Transverse colon (tissue), 4 donors: ENCODE results near the gene LHFPL6. TPM values are rescaled to one million over a fixed set of nuclear protein-coding genes. Genes with fewer than 3 reads are reported as not detected.

Experiments used
- DNase-seq: peaks from one replicate; pipeline ENCODE4 v3.0.0-alpha.2; 2019
- H3K27ac ChIP-seq, 4 donors: fragments of 200-600 bp; sonication (generic); 2 replicates each; pipeline ENCODE4 v1.5.1; 2016 to 2018; ENCODE audit warnings: inconsistent platforms in 4 of 4
- H3K27me3 ChIP-seq: fragments of 200-600 bp; sonication (generic); 2 replicates; pipeline ENCODE4 v1.5.1; 2017; ENCODE audit warnings: inconsistent platforms
- H3K36me3 ChIP-seq, 4 donors: fragments of 200-600 bp; sonication (generic); 2 replicates each; pipeline ENCODE4 v1.5.1; 2017 to 2019; ENCODE audit warnings: inconsistent platforms in 4 of 4
- H3K4me1 ChIP-seq, 4 donors: fragments of 200-600 bp; sonication (generic); 2 replicates each; pipeline ENCODE4 v1.5.1; 2017 to 2020; ENCODE audit warnings: inconsistent platforms in 4 of 4
- H3K4me3 ChIP-seq, 4 donors: fragments of 200-600 bp; sonication (generic); 1 replicate in 1 of 4; 2 replicates in 3 of 4; pipeline versions ENCODE4 v1.5.1 to v1.6.1; 2017 to 2019; ENCODE audit warnings: inconsistent platforms in 4 of 4
- H3K9me3 ChIP-seq, 2 donors: fragments of 200-600 bp; sonication (generic); 2 replicates each; pipeline ENCODE4 v1.5.1; 2017 to 2019; ENCODE audit warnings: inconsistent platforms in 2 of 2
- EP300 ChIP-seq: sonication (generic); formaldehyde crosslinking; IDR thresholded peaks from one replicate; pipeline ENCODE4 v1.6.1; 2017; ENCODE audit warnings: antibody characterized with exemption, low read depth
- POLR2A ChIP-seq: fragments of 450-650 bp; IDR thresholded peaks from one replicate; pipeline ENCODE4 v1.6.1; 2016; ENCODE audit warnings: antibody characterized with exemption, mild to moderate bottlenecking, moderate library complexity
- POLR2AphosphoS5 ChIP-seq, 3 donors: sonication (generic); formaldehyde crosslinking; IDR thresholded peaks; one replicate each; pipeline ENCODE4 v1.6.1; 2016; ENCODE audit warnings: antibody characterized with exemption in 3 of 3
- WGBS, 2 donors: methylation state at CpG; one replicate each; pipeline ENCODE4 v1.1.5; 2018; ENCODE audit warnings: low coverage in 1 of 2; 5-methylcytosine and 5-hydroxymethylcytosine counted together
- in situ Hi-C, 4 donors: fragments of 200-750 bp; cut with MboI; loops; one replicate each; pipeline versions ENCODE4 v1.15.0 to v1.15.1; 2017; ENCODE audit warnings: low sequenced_read_pairs in 3 of 4, low pct_ligation_motif_present in 1 of 4, low pct_unique_long_range_greater_than_20kb in 1 of 4
- intact Hi-C: fragments of 100-400 bp; cut with DNase I; formaldehyde crosslinking; loops from one replicate; pipeline ENCODE4 v1.15.1; 2023; ENCODE audit warnings: low total_unique reads
- total RNA-seq, 4 donors: library from RNA; depleted of rRNA; stranded (reverse); fragments of >200 nt; gene quantifications; one replicate each; pipeline ENCODE4 v1.1.0, GENCODE V29; 2016
- TF ChIP-seq, protein P1 (sequence below), 5 experiments: fragments of 200-600 bp in 3 of 5; fragments of 450-650 bp in 2 of 5; sonication (generic) in 3 of 5; IDR thresholded peaks; 1 replicate in 2 of 5; 2 replicates in 3 of 5; pipeline ENCODE4 v1.5.1; 2016 to 2017; ENCODE audit warnings: antibody characterized with exemption in 5 of 5, inconsistent platforms in 3 of 5, mild to moderate bottlenecking in 2 of 5, moderate library complexity in 1 of 5

LHFPL6 gene
- total RNA-seq, 4 donors from 2014 or later = 4.2 to 18.6 (median 9.3) TPM

DNA sequence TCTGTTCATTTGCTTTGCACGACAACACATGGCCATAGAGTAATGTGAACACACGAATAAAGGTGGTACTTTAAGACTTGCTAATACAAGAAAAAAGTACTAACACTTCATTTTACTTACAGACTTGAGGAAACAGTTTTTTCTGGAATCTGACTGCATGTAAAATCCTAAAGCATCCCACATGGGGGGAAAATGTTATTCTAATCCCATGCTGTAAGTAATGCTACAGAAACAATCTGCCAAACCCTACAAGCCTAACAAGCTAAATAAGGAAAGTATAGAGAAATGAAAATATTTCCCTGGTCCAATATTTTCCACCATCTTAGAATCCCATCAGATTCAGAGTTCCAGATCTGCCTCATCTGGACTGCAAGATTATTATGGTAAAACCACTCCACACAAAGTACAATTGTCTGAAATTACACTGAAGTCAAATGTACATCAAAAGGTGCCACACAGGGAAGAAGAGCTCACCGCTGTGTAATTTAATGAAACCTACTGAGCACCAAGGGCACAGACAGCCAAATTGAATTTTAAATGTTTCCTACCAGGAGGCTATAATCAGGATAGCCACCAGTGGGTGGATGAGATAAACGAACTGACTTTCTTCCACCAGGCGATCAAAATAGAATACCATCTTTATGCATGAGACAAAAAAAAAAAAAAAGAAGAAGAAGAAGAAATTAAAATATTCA lies 22.0 kb downstream of the LHFPL6 start:
- H3K27me3 ChIP-seq = no peaks in the 10 kb centered on the region
- DNase-seq = no peak
- intact Hi-C loops (no loop called here), in situ Hi-C loops (no loop called here)
- H3K27ac ChIP-seq = no peak overlapping the region
- H3K9me3 ChIP-seq = no peaks in the 10 kb centered on the region
- no peaks in the 10 kb centered on the region for H3K4me1 ChIP-seq
- 55 to 66% methylated on average over 5 of the region's 5 CpGs for WGBS, 2 donors
- H3K36me3 ChIP-seq = no peaks in the 10 kb centered on the region
- no peak overlapping the region for H3K4me3 ChIP-seq
- TF ChIP-seq EP300 (no peak), POLR2AphosphoS5 (IDR thresholded peaks at IDR 0.05) (no peak), POLR2A (no peak)
- TF ChIP-seq, protein P1, sequence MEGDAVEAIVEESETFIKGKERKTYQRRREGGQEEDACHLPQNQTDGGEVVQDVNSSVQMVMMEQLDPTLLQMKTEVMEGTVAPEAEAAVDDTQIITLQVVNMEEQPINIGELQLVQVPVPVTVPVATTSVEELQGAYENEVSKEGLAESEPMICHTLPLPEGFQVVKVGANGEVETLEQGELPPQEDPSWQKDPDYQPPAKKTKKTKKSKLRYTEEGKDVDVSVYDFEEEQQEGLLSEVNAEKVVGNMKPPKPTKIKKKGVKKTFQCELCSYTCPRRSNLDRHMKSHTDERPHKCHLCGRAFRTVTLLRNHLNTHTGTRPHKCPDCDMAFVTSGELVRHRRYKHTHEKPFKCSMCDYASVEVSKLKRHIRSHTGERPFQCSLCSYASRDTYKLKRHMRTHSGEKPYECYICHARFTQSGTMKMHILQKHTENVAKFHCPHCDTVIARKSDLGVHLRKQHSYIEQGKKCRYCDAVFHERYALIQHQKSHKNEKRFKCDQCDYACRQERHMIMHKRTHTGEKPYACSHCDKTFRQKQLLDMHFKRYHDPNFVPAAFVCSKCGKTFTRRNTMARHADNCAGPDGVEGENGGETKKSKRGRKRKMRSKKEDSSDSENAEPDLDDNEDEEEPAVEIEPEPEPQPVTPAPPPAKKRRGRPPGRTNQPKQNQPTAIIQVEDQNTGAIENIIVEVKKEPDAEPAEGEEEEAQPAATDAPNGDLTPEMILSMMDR (IDR thresholded peaks at IDR 0.05) = no peak

DNA sequence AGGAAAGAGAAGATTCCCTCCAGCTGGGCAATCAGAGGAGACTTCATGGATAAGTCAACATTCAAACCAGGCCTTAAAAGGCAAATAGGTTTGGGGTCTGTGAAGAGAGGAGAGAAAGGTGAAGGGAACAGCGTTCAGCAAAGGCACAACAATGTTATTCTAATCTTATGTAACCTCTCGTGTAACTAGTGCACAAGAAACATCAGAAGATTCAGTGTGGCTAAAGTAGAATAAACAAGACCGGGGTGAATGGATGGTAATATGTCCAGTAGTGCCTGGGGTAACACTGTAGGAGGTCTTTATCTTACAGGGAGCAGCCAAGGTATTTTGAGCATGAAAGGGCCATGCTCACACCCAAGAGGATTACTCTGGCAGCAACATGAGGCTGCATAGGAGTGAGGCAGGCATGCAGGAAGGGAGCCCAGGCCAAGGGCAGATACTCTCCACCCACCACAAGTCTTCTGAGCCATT lies 24.1 kb downstream of the LHFPL6 start:
- TF ChIP-seq, protein P1 (IDR thresholded peaks at IDR 0.05) = no peak
- no peak for TF ChIP-seq EP300
- no peak for TF ChIP-seq POLR2AphosphoS5 (IDR thresholded peaks at IDR 0.05)
- no peak for TF ChIP-seq POLR2A
- H3K36me3 ChIP-seq = no peaks in the 10 kb centered on the region
- H3K27me3 ChIP-seq = no peaks in the 10 kb centered on the region
- DNase-seq = no peak
- H3K4me1 ChIP-seq = no peaks in the 10 kb centered on the region
- in situ Hi-C loops (no loop called here), intact Hi-C loops (no loop called here)
- WGBS, 2 donors = 82 to 90% methylated on average over 3 of the region's 3 CpGs
- H3K4me3 ChIP-seq = no peak overlapping the region
- H3K9me3 ChIP-seq = no peaks in the 10 kb centered on the region
- H3K27ac ChIP-seq = no peak overlapping the region

DNA sequence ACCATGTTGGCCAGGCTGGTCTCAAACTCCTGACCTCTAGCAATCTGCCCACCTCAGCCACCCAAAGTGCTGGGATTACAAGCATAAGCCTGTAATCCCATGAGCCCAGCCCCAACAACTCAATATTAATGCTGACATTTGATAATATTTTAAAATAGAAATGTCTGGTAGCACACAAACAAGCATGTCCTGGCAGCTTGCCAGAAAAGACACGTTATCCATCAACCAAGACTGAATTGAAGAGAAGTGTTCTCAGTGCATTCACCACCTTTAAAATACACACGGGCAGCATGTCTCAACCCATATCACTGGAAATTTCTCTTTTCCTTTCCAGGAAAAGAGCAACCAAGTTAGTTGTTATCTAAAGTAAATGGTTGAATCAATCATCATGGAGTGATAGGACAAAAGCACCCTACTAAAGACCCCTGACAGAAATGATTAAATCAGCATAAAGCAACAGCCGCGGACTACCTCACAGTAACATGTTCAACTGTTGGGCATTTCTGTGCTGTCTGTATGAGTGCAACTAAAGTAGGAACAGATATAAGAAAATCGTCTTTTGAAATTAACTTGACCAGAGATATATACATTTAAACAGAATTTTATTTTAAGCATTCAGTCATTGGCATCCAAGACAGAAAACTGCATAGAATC lies 25.0 kb downstream of the LHFPL6 start:
- no peak for DNase-seq
- H3K4me1 ChIP-seq = no peaks in the 10 kb centered on the region
- WGBS, 2 donors = 93 to 94% methylated on average over 3 to 5 of the region's 5 CpGs
- in situ Hi-C loops (no loop called here), intact Hi-C loops (no loop called here)
- H3K9me3 ChIP-seq = no peaks in the 10 kb centered on the region
- no peaks in the 10 kb centered on the region for H3K27me3 ChIP-seq
- H3K36me3 ChIP-seq = no peaks in the 10 kb centered on the region
- no peak overlapping the region for H3K4me3 ChIP-seq
- TF ChIP-seq POLR2AphosphoS5 (IDR thresholded peaks at IDR 0.05) = no peak
- TF ChIP-seq EP300 = no peak
- TF ChIP-seq POLR2A = no peak
- TF ChIP-seq, protein P1 (IDR thresholded peaks at IDR 0.05) = no peak
- no peak overlapping the region for H3K27ac ChIP-seq

DNA sequence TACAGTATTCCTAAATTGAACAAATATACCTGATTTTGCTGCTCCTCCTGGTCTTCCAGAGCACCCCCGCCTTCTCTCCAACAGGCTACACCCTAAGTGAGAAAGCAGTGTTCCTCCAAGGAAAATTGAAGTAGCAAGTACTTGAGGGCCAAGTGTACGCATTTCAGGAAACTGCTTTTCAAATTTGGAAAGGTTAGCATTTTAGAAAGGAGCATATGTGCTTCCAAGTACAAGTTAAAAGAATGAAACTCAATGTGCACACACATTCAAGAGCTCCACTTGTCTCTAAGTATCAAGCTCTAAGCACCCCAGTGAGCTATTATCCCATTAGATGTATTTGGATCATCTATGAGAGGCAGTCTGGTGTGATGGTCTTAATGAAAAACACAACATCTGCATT lies 25.8 kb downstream of the LHFPL6 start:
- no peaks in the 10 kb centered on the region for H3K4me1 ChIP-seq
- TF ChIP-seq POLR2A = no peak
- TF ChIP-seq, protein P1 (IDR thresholded peaks at IDR 0.05) = no peak
- TF ChIP-seq POLR2AphosphoS5 (IDR thresholded peaks at IDR 0.05) = no peak
- H3K27me3 ChIP-seq = no peaks in the 10 kb centered on the region
- no peaks in the 10 kb centered on the region for H3K36me3 ChIP-seq
- H3K27ac ChIP-seq = no peak overlapping the region
- DNase-seq = no peak
- H3K4me3 ChIP-seq = no peak overlapping the region
- WGBS, 2 donors = 84 to 91% methylated on average over 1 to 2 of the region's 2 CpGs
- intact Hi-C loops (no loop called here), in situ Hi-C loops (no loop called here)
- no peaks in the 10 kb centered on the region for H3K9me3 ChIP-seq
